CD4-positive, alpha-beta T cell treated with Interleukin-15 for 1 hour (primary cell): ENCODE data around the gene TNFRSF19.

Experiments used
- DNase-seq: peaks from one replicate; pipeline ENCODE4 v3.0.0-alpha.2; 2020

TNFRSF19 gene

DNA sequence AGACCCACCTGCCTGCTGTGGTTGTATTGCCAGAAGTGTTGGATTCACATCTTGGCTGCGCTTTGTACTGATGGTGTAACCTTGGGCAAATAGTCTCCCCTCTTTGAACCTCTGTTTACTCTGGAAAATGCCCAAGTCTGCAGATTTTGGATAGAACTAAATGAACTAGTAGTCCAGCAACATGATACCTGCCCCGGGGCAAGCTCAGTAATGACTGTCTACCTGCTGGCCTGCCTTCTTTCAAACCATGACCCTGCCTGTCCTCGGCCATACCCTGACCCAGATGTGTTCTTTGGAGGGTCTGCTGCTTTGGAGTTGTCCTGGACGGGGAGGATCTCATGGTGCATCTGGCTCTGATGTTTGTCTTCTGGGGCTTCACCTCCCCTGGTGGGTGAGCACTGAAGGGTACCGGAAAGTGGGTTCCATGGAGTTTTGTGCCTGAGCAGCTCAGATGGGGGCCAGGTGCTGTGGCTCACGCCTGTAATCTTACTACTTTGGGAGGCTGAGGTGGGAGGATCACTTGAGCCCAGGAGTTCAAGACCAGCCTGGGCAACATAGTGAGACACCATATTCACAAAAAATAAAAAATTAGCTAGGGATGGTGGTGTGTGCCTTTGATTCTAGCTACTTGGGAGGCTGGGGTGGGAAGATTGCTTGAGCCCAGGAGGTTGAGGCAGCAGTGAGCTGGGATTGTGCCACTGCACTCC lies 59.5 kb downstream of the TNFRSF19 start:
- no peak for DNase-seq

- no peak for DNase-seq
Observed at GRCh38 chr13:23630349-23631093, 60.3 kb downstream of the TNFRSF19 start.

DNA sequence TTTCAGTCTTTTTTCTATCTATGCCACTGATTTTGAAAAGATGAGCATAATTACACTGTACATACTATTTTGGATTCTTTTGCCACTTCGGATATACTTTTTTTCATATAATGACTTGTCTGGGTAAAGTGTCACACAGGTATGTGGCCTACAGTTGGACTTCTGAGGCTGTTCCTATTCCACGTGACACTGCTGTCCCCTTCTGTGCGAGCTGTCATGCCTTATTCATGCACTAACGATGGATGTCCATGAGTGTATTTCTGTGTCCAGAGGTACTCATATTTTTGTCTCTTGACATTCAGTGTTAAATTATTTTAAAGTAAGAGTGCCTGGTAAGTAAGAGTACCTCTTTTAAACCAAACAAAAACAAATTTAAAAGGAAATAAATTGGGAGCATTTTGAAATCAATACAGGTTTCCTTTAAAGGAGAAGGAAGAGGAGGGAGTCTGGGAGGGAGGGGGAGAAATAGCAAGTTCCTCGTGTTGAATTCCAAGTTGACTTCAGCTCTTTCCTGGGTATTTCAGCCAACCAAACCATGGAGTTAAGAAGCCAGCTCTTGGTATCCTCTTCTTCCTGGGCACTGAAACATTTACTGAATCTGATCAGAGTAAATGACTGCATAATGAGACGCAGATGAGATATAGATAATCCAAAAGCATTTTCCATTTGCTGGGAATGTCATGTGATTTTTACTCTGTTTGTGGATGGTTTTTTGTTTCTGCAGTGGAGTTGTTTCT lies 61.3 kb downstream of the TNFRSF19 start:
- DNase-seq = no peak

DNA sequence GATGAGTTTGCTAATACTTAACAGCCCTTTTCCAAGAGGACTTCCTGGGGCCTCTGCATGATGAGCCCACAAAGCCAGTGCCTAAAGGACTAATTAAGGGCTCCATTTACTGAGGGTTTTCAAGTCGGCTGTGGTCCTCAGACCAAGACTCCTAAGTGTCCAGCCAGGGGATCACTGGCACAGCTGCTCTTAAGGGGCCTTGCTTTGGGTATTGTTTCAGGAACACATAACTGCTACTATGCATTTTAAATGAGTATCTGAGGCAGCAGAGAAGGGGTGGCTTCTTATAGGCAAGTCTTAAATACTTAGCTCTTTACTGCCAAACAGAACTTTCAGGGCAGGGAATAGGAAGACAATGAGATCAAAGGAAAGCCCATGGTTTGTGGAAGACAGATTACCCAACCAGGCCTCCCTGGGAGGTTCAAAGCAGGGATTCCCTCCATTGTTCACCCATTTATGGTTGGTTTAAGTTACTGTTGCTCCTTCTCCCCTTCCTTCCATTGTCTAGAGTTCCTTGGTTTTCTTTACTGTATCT lies 61.9 kb downstream of the TNFRSF19 start:
- no peak for DNase-seq

- no peak for DNase-seq
Observed at GRCh38 chr13:23632741-23633140, 62.5 kb downstream of the TNFRSF19 start.

DNA sequence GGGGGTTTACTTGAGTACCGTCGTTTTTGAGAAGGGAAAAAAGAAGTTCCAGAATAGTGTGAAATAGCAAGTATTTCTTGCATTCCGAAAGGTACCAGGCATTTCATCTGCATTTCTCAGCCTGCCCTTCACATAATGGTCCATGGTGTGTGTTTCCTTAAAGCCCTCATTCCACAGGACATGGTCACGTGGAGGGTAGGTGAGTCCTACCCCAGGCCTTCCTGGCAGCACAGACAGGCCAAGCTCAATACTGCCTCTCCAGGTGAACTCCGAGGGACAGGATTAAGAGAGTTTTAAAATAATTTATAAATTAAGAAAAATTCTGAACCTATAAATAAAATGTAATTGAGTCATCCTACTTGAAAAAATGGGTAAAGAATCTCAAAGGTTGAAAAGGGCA lies 64.7 kb downstream of the TNFRSF19 start:
- no peak for DNase-seq

DNA sequence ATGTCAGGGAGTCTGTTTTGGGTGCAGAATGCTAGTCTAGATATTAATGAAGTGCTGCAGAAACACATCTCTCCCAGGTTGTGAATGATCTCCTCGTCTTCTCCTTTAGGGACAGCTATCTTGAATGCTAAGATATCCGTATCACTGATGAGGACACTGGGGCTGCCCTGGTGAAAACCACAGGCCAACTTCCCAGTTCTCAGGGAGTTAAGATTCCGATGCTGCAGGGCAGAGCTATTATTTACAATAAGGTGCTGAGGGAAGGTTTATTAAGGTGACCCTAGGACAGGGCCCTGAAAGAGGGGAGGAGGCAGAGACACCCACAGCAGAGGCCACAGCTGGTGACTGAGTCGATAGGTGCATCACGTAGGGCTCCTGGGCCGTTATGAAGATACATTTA lies 66.1 kb downstream of the TNFRSF19 start:
- no peak for DNase-seq

DNA sequence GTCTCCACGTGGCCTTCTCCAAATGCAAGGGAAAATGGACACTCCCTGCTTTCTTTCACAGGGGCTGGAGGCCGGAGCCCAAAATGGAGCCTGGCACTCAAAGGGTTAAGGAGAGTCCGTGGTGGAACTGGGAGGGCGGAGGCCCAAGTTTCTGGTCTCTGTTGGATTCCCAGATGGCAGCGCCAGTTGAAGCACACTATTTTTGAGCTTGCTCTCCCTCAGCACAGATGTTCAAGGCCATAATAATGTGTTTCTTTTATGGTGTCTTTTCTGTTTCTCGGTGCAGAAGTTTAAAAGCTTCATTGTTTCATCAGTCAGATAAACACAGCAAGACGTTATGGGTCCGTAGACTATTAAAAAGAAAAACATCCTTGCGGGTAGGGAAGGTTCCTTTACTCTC lies 67.6 kb downstream of the TNFRSF19 start:
- no peak for DNase-seq

DNA sequence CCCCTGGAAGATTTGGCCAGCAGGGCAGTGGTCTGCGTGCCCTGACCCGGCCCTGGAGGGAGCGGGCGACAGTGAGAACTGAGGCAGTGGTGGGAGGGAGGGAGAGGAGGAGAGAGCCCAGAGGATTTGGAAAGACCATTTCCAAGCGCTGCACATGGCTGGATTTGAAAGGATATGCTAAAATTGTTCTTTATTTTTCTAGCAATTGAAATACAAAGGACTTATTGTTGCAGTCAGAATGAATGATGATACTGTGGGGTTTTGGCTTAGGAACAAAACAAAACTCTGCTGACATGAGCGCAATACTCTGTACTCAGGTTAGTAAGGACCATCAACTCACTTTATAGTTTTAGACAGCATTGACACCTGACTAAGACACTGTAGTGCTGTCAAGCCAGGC lies 69.5 kb downstream of the TNFRSF19 start:
- DNase-seq = no peak

DNA sequence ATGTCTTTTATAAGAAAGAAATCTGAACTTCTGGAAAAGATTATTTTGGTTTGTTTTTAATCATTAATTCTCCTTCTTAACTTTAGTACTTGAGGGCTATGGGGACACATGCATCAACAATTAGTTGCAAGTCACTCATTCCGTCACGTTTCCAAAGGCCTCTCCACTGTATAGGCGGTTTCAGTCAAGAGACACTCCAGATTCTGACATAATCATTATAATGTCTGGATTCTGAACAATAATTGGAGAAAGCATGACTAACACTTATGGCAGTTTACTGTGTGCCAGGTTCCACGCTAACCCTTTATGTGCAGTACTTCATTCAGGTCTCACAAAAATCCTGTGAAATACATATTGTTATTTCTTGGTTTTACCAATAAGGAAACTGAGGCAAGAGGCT lies 71.9 kb downstream of the TNFRSF19 start:
- DNase-seq = no peak

- no peak for DNase-seq
Observed at GRCh38 chr13:23643338-23644125, 73.3 kb downstream of the TNFRSF19 start.

DNA sequence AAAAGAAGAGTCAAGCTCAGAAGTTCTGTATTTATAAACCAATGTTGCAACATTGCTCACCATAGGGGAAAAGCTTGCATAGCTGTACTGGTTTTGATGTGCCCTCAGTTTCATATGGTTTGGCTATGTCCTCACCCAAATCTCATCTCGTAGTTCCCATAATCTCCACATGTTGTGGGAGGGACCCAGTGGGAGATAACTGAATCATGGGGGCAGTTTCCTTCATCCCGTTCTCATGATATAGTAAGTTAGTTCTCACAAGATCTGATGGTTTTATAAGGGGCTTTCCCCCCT lies 73.9 kb downstream of the TNFRSF19 start:
- no peak for DNase-seq

DNA sequence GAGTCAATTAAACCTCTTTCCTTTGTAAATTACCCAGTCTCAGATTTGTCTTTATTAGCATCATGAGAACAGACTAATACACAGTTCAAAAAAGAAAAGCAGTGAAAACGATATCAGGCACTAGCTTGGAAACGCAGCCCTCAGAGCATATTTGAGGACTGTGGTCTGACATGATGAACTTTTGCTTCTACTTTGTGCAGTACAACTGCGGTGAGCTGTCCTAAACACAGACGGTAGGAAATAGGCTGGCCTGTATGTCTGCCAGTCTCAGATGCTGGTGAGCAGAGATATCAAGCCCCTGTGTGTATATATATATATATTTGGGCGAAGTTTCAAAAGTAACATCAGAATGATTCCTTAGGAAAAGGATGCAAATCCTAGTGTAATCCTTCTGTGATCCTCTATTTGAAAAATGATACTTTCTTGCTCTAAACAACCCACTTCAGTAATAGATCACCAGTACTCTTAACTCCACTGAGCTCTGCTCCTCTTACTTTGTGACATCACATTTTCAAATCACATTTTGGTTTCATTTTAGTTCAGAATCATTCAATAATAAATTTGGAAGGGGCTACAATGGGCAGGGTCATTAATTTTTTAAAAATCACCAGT lies 74.4 kb downstream of the TNFRSF19 start:
- DNase-seq = no peak

GRCh38 chr13:23645851-23646250 lies 75.6 kb downstream of the TNFRSF19 start:
- DNase-seq = no peak

DNA sequence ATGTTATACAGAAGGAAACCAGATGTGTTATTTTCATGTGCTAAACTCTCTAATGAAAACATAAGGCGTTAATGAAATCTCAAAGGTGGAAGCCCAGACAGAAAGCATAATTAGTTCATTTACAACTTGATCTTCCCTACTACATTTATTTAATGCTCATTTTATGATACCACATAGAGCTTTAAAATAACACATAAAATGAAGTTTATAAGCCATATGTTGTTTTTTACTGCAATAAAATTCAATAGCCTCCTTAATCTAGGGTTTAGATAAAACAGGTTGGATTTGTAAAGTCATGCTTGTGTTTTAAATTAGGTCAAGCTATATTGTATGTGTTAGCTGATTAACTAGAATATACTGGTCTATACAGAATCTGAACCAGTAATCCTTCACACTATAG lies 81.2 kb downstream of the TNFRSF19 start:
- no peak for DNase-seq

GRCh38 chr13:23651887-23652286 lies 81.7 kb downstream of the TNFRSF19 start:
- no peak for DNase-seq

DNA sequence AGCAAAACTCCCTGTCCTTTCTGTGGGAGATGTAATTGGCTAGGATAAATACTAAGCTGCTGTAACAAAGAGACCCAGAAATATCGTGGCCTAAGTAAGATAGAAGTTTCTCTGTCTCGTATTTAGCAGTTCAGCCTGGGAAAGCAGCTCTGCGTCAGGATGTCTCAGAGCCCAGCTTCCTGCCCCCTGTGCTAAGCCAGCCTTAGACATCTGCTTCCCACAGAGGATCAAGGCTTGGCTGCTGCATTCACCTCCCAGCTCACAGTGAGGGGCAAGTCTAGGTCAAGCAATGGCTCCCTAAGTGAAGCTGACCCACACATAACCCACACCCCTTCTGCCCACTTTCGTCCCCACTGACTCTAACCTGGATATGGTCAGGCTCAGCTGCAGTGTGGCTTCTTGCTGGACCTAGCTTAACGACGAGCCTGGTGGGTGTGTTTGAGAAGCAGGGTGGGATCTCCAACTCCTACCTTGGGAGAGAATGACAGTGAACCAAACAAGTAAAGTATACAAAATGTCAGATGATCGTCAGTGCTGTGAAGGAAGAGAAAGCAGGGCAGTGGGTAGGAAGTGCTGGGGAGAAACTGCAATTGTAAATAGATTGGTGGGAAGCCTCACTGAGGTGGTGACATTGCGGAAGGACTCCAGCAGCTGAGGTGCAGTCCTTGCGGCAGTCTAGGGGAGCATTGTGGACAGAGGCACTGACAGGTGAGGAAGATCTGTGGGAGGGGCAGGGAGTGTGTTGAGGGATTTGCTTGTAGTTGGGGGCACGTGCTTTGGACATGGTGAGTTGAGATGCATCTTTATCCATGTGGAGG lies 82.9 kb downstream of the TNFRSF19 start:
- no peak for DNase-seq

GRCh38 chr13:23654111-23655110 lies 84.2 kb downstream of the TNFRSF19 start:
- no peak for DNase-seq

DNA sequence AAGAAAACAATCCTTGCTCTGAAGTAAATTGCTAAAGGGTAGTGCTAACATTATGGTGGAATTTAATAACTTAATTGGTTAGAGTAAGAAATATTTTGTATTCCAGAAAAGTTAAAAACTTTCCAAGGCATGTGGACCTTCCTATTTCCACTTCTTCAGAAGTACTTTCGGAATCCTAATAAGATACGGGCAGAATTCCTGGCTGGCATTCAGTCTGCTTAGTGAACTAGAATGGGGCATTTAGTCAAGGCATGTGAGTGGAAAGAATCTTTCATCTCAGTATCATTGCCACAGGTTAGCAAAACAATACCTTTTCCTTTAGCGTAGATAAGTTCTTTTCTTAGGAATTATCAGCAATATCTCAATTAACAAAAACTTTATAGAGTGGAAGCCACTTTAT lies 85.1 kb downstream of the TNFRSF19 start:
- DNase-seq = no peak

- no peak for DNase-seq
Observed at GRCh38 chr13:23656637-23657371, 86.6 kb downstream of the TNFRSF19 start.
